Activated CD4-positive, alpha-beta memory T cell treated with anti-CD3 and anti-CD28 coated beads for 36 hours (primary cell): ENCODE measurements around the gene MTUS2. TPM values are rescaled to one million over a fixed set of nuclear protein-coding genes. Genes with fewer than 3 reads are reported as not detected.

ENCODE experiments used
- CTCF ChIA-PET: fragments of 350-600 bp; sonication (Branson Sonifier 250); formaldehyde crosslinking; loops from one replicate; lab custom pipeline; 2021; ENCODE audit warnings: antibody characterized with exemption, inconsistent platforms; lab: Charles Lee
- POLR2A ChIA-PET: fragments of 350-600 bp; sonication (Branson Sonifier 250); formaldehyde crosslinking; loops from one replicate; lab custom pipeline; 2021; ENCODE audit warnings: antibody characterized with exemption; lab: Charles Lee
- DNase-seq: peaks from one replicate; pipeline ENCODE4 v3.0.0-alpha.2; 2020
- H3K27ac Mint-ChIP-seq: one replicate; pipeline ENCODE4 v1.8.0; 2021; ENCODE audit warnings: mixed read lengths
- H3K27me3 Mint-ChIP-seq: one replicate; pipeline ENCODE4 v1.8.0; 2021; ENCODE audit warnings: mixed read lengths
- H3K36me3 Mint-ChIP-seq: one replicate; pipeline ENCODE4 v1.8.0; 2021; ENCODE audit warnings: mixed read lengths
- H3K4me1 Mint-ChIP-seq: one replicate; pipeline ENCODE4 v1.8.0; 2021; ENCODE audit warnings: low read depth, mixed read lengths
- H3K4me3 Mint-ChIP-seq: one replicate; pipeline ENCODE4 v1.8.0; 2021; ENCODE audit warnings: mild to moderate bottlenecking, mixed read lengths
- H3K9me3 Mint-ChIP-seq: one replicate; pipeline ENCODE4 v1.8.0; 2021; ENCODE audit warnings: mixed read lengths
- intact Hi-C: fragments of 100-400 bp; cut with micrococcal nuclease; formaldehyde crosslinking; loops from one replicate; pipeline ENCODE4 v1.15.1; 2023
- total RNA-seq, 2 experiments: library from RNA; stranded (reverse); gene quantifications; one replicate each; pipeline ENCODE4 v1.2.3, GENCODE V29; 2021

Gene MTUS2
- total RNA-seq, 2 experiments from 2014 or later: not detected

- Mint-ChIP-seq H3K27ac (no peak overlapping the region), H3K4me1 (peaks cover 7% of the 10 kb centered on the region), H3K36me3 (no peaks in the 10 kb centered on the region), H3K9me3 (no peaks in the 10 kb centered on the region), H3K4me3 (no peak overlapping the region), H3K27me3 (peaks cover 20% of the 10 kb centered on the region)
- peak; percentile 7 for DNase-seq
- intact Hi-C loops: no loop called here
- POLR2A ChIA-PET: no interaction called here
- CTCF ChIA-PET: interaction anchor here (1.3 to 3.1 kb wide), 2 partner anchors 12 to 24 kb away, joined by 7 to 29 read pairs; no protein-coding TSS in a partner anchor
These were observed 676.1 kb downstream of the MTUS2 start for GRCh38 chr13:29496241-29496712.

- H3K4me1 Mint-ChIP-seq: peaks cover 7% of the 10 kb centered on the region
- no peaks in the 10 kb centered on the region for H3K36me3 Mint-ChIP-seq
- DNase-seq: no peak
- intact Hi-C loops: no loop called here
- POLR2A ChIA-PET: no interaction called here
- CTCF ChIA-PET: interaction anchor here (1.3 to 3.1 kb wide), 3 partner anchors 11 to 26 kb away, joined by 4 to 29 read pairs (median 7); no protein-coding TSS in a partner anchor
- H3K9me3 Mint-ChIP-seq: no peaks in the 10 kb centered on the region
- peaks cover 20% of the 10 kb centered on the region for H3K27me3 Mint-ChIP-seq
- no peak overlapping the region for H3K27ac Mint-ChIP-seq
- H3K4me3 Mint-ChIP-seq: no peak overlapping the region
These were observed 677.1 kb downstream of the MTUS2 start for GRCh38 chr13:29497137-29497654.

GRCh38 chr13:29498426-29499040 is 678.4 kb downstream of the MTUS2 start:
- no peak overlapping the region for H3K4me3 Mint-ChIP-seq
- peaks cover 7% of the 10 kb centered on the region for H3K4me1 Mint-ChIP-seq
- intact Hi-C loops: no loop called here

GRCh38 chr13:29499506-29500165 is 679.5 kb downstream of the MTUS2 start:
- intact Hi-C loops: no loop called here
- no peak overlapping the region for H3K4me3 Mint-ChIP-seq
- CTCF ChIA-PET: interaction anchor here (2.7 kb wide), 1 partner anchor 10 kb away, joined by 6 read pairs; no protein-coding TSS in a partner anchor
- H3K27ac Mint-ChIP-seq: no peak overlapping the region
- H3K4me1 Mint-ChIP-seq: peaks cover 7% of the 10 kb centered on the region
- peak; percentile 3 for DNase-seq
- H3K9me3 Mint-ChIP-seq: no peaks in the 10 kb centered on the region
- POLR2A ChIA-PET: no interaction called here
- no peaks in the 10 kb centered on the region for H3K36me3 Mint-ChIP-seq
- peaks cover 18% of the 10 kb centered on the region for H3K27me3 Mint-ChIP-seq

More at GRCh38 chr13:29498426-29499040, 678.4 kb downstream of the MTUS2 start:
- Mint-ChIP-seq H3K27ac (no peak overlapping the region), H3K9me3 (no peaks in the 10 kb centered on the region), H3K27me3 (peaks cover 22% of the 10 kb centered on the region), H3K36me3 (no peaks in the 10 kb centered on the region)
- ChIA-PET CTCF (interaction anchor here (1.1 to 3.1 kb wide), 4 partner anchors 10 to 44 kb away, joined by 4 to 29 read pairs (median 5); no protein-coding TSS in a partner anchor), POLR2A (no interaction called here)
- no peak for DNase-seq

GRCh38 chr13:29500386-29500785 is 680.2 kb downstream of the MTUS2 start:
- CTCF ChIA-PET: interaction anchor here (2.7 kb wide), 1 partner anchor 9 kb away, joined by 6 read pairs; no protein-coding TSS in a partner anchor
- POLR2A ChIA-PET: no interaction called here
- no peaks in the 10 kb centered on the region for H3K36me3 Mint-ChIP-seq
- intact Hi-C loops: no loop called here
- peaks cover 18% of the 10 kb centered on the region for H3K27me3 Mint-ChIP-seq
- no peaks in the 10 kb centered on the region for H3K9me3 Mint-ChIP-seq
- peaks cover 7% of the 10 kb centered on the region for H3K4me1 Mint-ChIP-seq
- H3K4me3 Mint-ChIP-seq: no peak overlapping the region
- H3K27ac Mint-ChIP-seq: no peak overlapping the region
- no peak for DNase-seq

- POLR2A ChIA-PET: no interaction called here
- Mint-ChIP-seq H3K4me3 (no peak overlapping the region), H3K27ac (no peak overlapping the region), H3K9me3 (no peaks in the 10 kb centered on the region), H3K27me3 (peaks cover 10% of the 10 kb centered on the region), H3K36me3 (no peaks in the 10 kb centered on the region), H3K4me1 (no peaks in the 10 kb centered on the region)
- no peak for DNase-seq
- CTCF ChIA-PET: no interaction called here
- intact Hi-C loops: no loop called here
These were observed 681.5 kb downstream of the MTUS2 start for GRCh38 chr13:29501674-29502073.

GRCh38 chr13:29502391-29503008 is 682.4 kb downstream of the MTUS2 start:
- Mint-ChIP-seq H3K9me3 (no peaks in the 10 kb centered on the region), H3K27me3 (peaks cover 8% of the 10 kb centered on the region), H3K4me3 (no peak overlapping the region), H3K4me1 (no peaks in the 10 kb centered on the region), H3K36me3 (no peaks in the 10 kb centered on the region), H3K27ac (no peak overlapping the region)
- intact Hi-C loops: no loop called here
- no peak for DNase-seq
- POLR2A ChIA-PET: no interaction called here
- CTCF ChIA-PET: no interaction called here

- ChIA-PET CTCF (interaction anchor here (0.6 to 1.3 kb wide), 2 partner anchors 27 to 204 kb away, joined by 3 read pairs; no protein-coding TSS in a partner anchor), POLR2A (no interaction called here)
- intact Hi-C loops: no loop called here
- no peak overlapping the region for H3K4me3 Mint-ChIP-seq
- H3K4me1 Mint-ChIP-seq: no peaks in the 10 kb centered on the region
- peaks cover 8% of the 10 kb centered on the region for H3K27me3 Mint-ChIP-seq
- no peaks in the 10 kb centered on the region for H3K36me3 Mint-ChIP-seq
- DNase-seq: no peak
- no peak overlapping the region for H3K27ac Mint-ChIP-seq
- no peaks in the 10 kb centered on the region for H3K9me3 Mint-ChIP-seq
These were observed 683.1 kb downstream of the MTUS2 start for GRCh38 chr13:29503041-29503837.

GRCh38 chr13:29504691-29505090 is 684.6 kb downstream of the MTUS2 start:
- POLR2A ChIA-PET: no interaction called here
- Mint-ChIP-seq H3K9me3 (no peaks in the 10 kb centered on the region), H3K4me1 (no peaks in the 10 kb centered on the region), H3K4me3 (no peak overlapping the region), H3K36me3 (peaks cover 2% of the 10 kb centered on the region), H3K27me3 (peaks cover 8% of the 10 kb centered on the region), H3K27ac (no peak overlapping the region)
- CTCF ChIA-PET: interaction anchor here (1.3 to 5.7 kb wide), 2 partner anchors 205 to 209 kb away, joined by 6 to 86 read pairs; no protein-coding TSS in a partner anchor
- DNase-seq: no peak
- intact Hi-C loops: no loop called here

- peaks cover 7% of the 10 kb centered on the region for H3K27me3 Mint-ChIP-seq
- H3K36me3 Mint-ChIP-seq: peaks cover 2% of the 10 kb centered on the region
- no peak overlapping the region for H3K27ac Mint-ChIP-seq
- ChIA-PET POLR2A (interaction anchor here (0.7 kb wide), 1 partner anchor 13 kb away, joined by 3 read pairs; no protein-coding TSS in a partner anchor), CTCF (interaction anchor here (1.3 to 5.7 kb wide), 3 partner anchors 204 to 607 kb away, joined by 6 to 86 read pairs (median 13); no protein-coding TSS in a partner anchor)
- intact Hi-C loops: no loop called here
- no peak for DNase-seq
- no peak overlapping the region for H3K4me3 Mint-ChIP-seq
- no peaks in the 10 kb centered on the region for H3K4me1 Mint-ChIP-seq
- no peaks in the 10 kb centered on the region for H3K9me3 Mint-ChIP-seq
These were observed 685.4 kb downstream of the MTUS2 start for GRCh38 chr13:29505511-29505910.

- no peak overlapping the region for H3K4me3 Mint-ChIP-seq
- no peak overlapping the region for H3K27ac Mint-ChIP-seq
- intact Hi-C loops: no loop called here
- peaks cover 2% of the 10 kb centered on the region for H3K36me3 Mint-ChIP-seq
- CTCF ChIA-PET: interaction anchor here (1.3 to 5.7 kb wide), 3 partner anchors 203 to 607 kb away, joined by 6 to 86 read pairs (median 13); no protein-coding TSS in a partner anchor
- peaks cover 6% of the 10 kb centered on the region for H3K27me3 Mint-ChIP-seq
- POLR2A ChIA-PET: interaction anchor here (0.7 kb wide), 1 partner anchor 12 kb away, joined by 3 read pairs; no protein-coding TSS in a partner anchor
- H3K9me3 Mint-ChIP-seq: no peaks in the 10 kb centered on the region
- no peaks in the 10 kb centered on the region for H3K4me1 Mint-ChIP-seq
- no peak for DNase-seq
These were observed 685.8 kb downstream of the MTUS2 start for GRCh38 chr13:29505950-29506349.
